OCI-LY3 (cell line): ENCODE results near the gene NEURL1B.

Experiments
- H2AFZ ChIP-seq: fragments of 200-600, 300-600 bp; shearing (Covaris generic); 2 replicates; pipeline ENCODE4 v1.6.0; 2014; ENCODE audit warnings: antibody characterized with exemption, low read depth, low read length
- H3K27ac ChIP-seq: fragments of 200-600, 300-600 bp; sonication (generic); 2 replicates; pipeline ENCODE4 v1.5.1; 2014; ENCODE audit warnings: mild to moderate bottlenecking, low read length, moderate library complexity, mixed read lengths
- H3K27me3 ChIP-seq: fragments of 200-600, 300-600 bp; sonication (generic); 2 replicates; pipeline ENCODE4 v1.6.1; 2014; ENCODE audit warnings: low read depth, low read length, mixed read lengths
- H3K36me3 ChIP-seq: fragments of 200-600, 300-600 bp; sonication (generic); replicated peaks from 2 replicates; pipeline ENCODE3; 2014; ENCODE audit warnings: low read depth, low read length, mixed read lengths
- H3K4me1 ChIP-seq: fragments of 300-600, 200-600 bp; sonication (generic); 2 replicates; pipeline ENCODE4 v1.6.1; 2014; ENCODE audit warnings: low read length, mixed read lengths
- H3K4me2 ChIP-seq: fragments of 200-600, 300-600 bp; sonication (generic); 2 replicates; pipeline ENCODE4 v1.6.1; 2014; ENCODE audit warnings: low read length, mixed read lengths
- H3K4me3 ChIP-seq: fragments of 300-600, 200-600 bp; sonication (generic); 2 replicates; pipeline ENCODE4 v1.5.1; 2014; ENCODE audit warnings: antibody characterized with exemption, mild to moderate bottlenecking, low read length, moderate library complexity
- H3K79me2 ChIP-seq: fragments of 300-600, 200-600 bp; shearing (Covaris generic); 2 replicates; pipeline ENCODE4 v1.6.1; 2014; ENCODE audit warnings: mild to moderate bottlenecking, low read length, mixed read lengths
- H3K9ac ChIP-seq: fragments of 300-600, 200-600 bp; shearing (Covaris generic); 2 replicates; pipeline ENCODE4 v1.6.0; 2014; ENCODE audit warnings: mild to moderate bottlenecking, low read length, moderate library complexity
- H3K9me3 ChIP-seq: fragments of 200-600, 300-600 bp; shearing (Covaris generic); 2 replicates; pipeline ENCODE4 v1.6.1; 2014; ENCODE audit warnings: low read length, mixed read lengths; ENCODE audit not compliant: insufficient read depth
- H4K20me1 ChIP-seq: fragments of 200-600, 300-600 bp; sonication (generic); 2 replicates; pipeline ENCODE4 v1.6.1; 2016; ENCODE audit warnings: low read length, mixed read lengths; ENCODE audit not compliant: insufficient read depth
- EZH2phosphoT487 ChIP-seq: fragments of 200-600 bp; shearing (Covaris generic); IDR thresholded peaks from 2 replicates; pipeline ENCODE4 v1.6.1; 2018; ENCODE audit warnings: antibody characterized with exemption, mixed run types, low read depth
- TF ChIP-seq, protein P1 (sequence below): fragments of 200-600, 300-600 bp; sonication (generic); IDR thresholded peaks from 2 replicates; pipeline ENCODE4 v1.5.1; 2014; ENCODE audit warnings: antibody characterized with exemption, low read length, low read depth

NEURL1B gene

DNA sequence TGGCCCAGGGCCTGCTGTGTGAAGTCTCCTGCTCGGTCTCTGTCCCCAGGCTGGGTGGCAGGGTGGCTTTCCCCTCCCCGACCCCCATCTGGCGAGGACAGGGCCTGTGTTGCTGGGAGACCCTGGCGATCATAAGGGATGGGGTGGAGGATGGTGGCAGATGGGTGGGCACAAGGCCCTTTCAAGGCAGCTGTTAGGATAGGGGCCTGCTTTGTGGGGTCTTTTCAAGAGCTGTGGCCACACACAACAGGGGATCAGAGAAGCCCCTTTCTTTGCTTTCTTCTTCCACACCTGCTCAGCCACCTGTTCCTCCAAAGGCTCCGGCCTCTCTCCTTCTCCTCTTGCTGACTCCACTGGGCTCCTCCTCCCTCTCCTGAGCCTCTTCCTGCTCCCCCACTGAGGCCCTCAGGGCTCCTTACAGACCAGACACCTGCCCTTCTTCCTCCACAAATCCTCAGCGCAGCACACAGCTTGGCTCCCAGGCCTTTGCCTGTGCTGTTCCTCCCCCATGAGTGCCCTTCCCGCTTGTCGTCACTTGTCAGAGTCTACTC, 15.0 kb upstream of the NEURL1B start:
- Histone ChIP-seq H3K27me3 (peaks cover 15% of the 10 kb centered on the region), H3K27ac (no peak overlapping the region), H3K4me3 (no peak overlapping the region), H3K9me3 (no peaks in the 10 kb centered on the region), H3K9ac (no peak overlapping the region), H3K4me2 (no peak overlapping the region), H2AFZ (no peak overlapping the region), H4K20me1 (no peaks in the 10 kb centered on the region), H3K36me3 (no peaks in the 10 kb centered on the region), H3K4me1 (no peaks in the 10 kb centered on the region), H3K79me2 (no peaks in the 10 kb centered on the region)
- no peak for TF ChIP-seq EZH2phosphoT487
- TF ChIP-seq, protein P1, sequence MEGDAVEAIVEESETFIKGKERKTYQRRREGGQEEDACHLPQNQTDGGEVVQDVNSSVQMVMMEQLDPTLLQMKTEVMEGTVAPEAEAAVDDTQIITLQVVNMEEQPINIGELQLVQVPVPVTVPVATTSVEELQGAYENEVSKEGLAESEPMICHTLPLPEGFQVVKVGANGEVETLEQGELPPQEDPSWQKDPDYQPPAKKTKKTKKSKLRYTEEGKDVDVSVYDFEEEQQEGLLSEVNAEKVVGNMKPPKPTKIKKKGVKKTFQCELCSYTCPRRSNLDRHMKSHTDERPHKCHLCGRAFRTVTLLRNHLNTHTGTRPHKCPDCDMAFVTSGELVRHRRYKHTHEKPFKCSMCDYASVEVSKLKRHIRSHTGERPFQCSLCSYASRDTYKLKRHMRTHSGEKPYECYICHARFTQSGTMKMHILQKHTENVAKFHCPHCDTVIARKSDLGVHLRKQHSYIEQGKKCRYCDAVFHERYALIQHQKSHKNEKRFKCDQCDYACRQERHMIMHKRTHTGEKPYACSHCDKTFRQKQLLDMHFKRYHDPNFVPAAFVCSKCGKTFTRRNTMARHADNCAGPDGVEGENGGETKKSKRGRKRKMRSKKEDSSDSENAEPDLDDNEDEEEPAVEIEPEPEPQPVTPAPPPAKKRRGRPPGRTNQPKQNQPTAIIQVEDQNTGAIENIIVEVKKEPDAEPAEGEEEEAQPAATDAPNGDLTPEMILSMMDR = no peak

DNA sequence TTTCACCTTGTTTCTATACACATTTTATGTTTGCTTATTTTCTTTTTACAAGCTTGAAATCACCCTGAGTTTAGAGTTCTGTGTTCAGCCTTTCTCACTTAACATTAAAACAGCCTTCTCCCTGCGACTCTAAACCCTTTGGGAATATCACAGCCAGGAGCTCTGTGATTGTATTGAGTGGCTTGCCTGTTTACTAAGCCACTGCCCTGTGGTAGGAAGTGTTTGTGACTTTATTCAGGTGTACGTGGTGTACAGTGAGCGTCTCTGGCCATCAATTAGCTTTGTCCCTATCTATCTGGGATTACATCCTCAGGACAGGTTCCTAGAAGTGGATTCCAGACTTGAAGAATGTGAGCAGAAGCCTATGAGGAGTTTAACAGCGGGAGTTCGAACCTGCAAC, 11.0 kb upstream of the NEURL1B start:
- H3K27ac ChIP-seq = no peak overlapping the region
- H2AFZ ChIP-seq = no peak overlapping the region
- H3K4me1 ChIP-seq = no peaks in the 10 kb centered on the region
- no peak overlapping the region for H3K9ac ChIP-seq
- no peaks in the 10 kb centered on the region for H3K9me3 ChIP-seq
- H3K27me3 ChIP-seq = peaks cover 15% of the 10 kb centered on the region
- TF ChIP-seq EZH2phosphoT487 = no peak
- TF ChIP-seq, protein P1 = no peak
- no peak overlapping the region for H3K4me3 ChIP-seq
- H3K4me2 ChIP-seq = no peak overlapping the region
- H3K36me3 ChIP-seq = no peaks in the 10 kb centered on the region
- H4K20me1 ChIP-seq = no peaks in the 10 kb centered on the region
- no peaks in the 10 kb centered on the region for H3K79me2 ChIP-seq

DNA sequence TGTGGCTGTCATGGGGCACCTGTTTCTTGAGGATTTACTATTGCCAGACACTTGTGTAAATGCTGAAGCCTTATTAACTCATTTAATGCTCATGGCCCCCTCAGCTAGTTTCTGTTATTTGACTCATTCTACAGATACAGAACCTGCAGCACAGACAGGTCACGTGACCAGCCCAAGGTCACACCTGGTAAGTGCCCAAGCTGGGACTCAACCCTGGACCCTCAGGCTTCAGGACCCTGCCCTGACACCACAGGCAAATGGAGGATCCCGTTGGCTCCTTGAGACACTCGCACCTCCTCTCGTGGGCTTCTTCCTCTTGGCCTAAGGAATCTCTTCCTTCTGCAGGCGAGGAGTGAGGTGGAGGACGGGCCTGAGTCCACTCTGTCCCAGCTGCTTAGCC, 10.6 kb upstream of the NEURL1B start:
- Histone ChIP-seq H3K4me3 (no peak overlapping the region), H2AFZ (no peak overlapping the region), H3K4me2 (no peak overlapping the region), H3K36me3 (no peaks in the 10 kb centered on the region), H3K27me3 (peaks cover 15% of the 10 kb centered on the region), H3K9ac (no peak overlapping the region), H3K79me2 (no peaks in the 10 kb centered on the region), H4K20me1 (no peaks in the 10 kb centered on the region), H3K4me1 (no peaks in the 10 kb centered on the region), H3K9me3 (no peaks in the 10 kb centered on the region), H3K27ac (no peak overlapping the region)
- TF ChIP-seq, protein P1 = no peak

DNA sequence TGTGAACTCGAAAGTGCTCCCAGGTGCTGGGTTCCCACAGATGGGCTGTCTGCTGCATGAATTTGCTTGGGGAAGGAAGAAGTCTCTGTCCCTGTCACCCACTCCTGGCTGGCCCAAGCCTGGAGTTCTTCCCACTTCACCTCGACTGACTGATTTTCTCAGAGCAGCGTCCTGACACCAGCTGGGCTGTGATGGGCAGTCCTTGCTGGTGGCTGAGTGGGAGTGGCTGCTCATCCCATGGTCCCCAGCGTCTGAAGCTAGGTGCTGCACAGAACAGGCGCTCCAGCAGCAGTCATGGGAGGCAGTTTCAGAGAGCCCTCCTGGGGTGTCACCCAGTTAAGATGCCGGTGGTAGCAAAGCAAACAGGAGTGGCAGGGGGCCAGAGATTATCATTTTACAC, 10.1 kb upstream of the NEURL1B start:
- Histone ChIP-seq H3K27ac (no peak overlapping the region), H3K79me2 (no peaks in the 10 kb centered on the region), H2AFZ (no peak overlapping the region), H3K4me1 (no peaks in the 10 kb centered on the region), H3K4me3 (no peak overlapping the region), H4K20me1 (no peaks in the 10 kb centered on the region), H3K9me3 (no peaks in the 10 kb centered on the region), H3K36me3 (no peaks in the 10 kb centered on the region), H3K9ac (no peak overlapping the region), H3K4me2 (no peak overlapping the region), H3K27me3 (peaks cover 15% of the 10 kb centered on the region)
- TF ChIP-seq, protein P1 = no peak
- no peak for TF ChIP-seq EZH2phosphoT487
